Dedifferentiated amniotic fluid mesenchymal stem cell (primary cell): ENCODE data around the gene TOR1AIP1.
"Not testable (repeated sequence)": the region's sequence is repeated elsewhere in the genome, so short reads cannot be mapped to it uniquely, and the experiment has no call there.

ENCODE experiments used
- DNase-seq: peaks from one replicate; pipeline ENCODE4 v3.0.0-alpha.2; 2016; ENCODE audit errors: extremely low spot score

TOR1AIP1 gene

GRCh38 chr1:179882253-179883039 is at the start of gene TOR1AIP1:
TSS of gene TOR1AIP1 (plus strand) at chr1:179882285. CDS start at chr1:179882503, 218 bp downstream.
- DNase-seq, result peak; percentile 97

GRCh38 chr1:179836686-179837445 is 45.2 kb upstream of the TOR1AIP1 start:
- not testable (repeated sequence) for DNase-seq

GRCh38 chr1:179840107-179840506 is 42.0 kb upstream of the TOR1AIP1 start:
- no peak for DNase-seq

- DNase-seq, result no peak
These were observed 33.9 kb upstream of the TOR1AIP1 start for GRCh38 chr1:179848233-179848632.

GRCh38 chr1:179853102-179853501 is 29.0 kb upstream of the TOR1AIP1 start:
- DNase-seq, result no peak

- not testable (repeated sequence) for DNase-seq
These were observed 26.3 kb upstream of the TOR1AIP1 start for GRCh38 chr1:179855831-179856230.

- DNase-seq, result no peak
These were observed 25.8 kb upstream of the TOR1AIP1 start for GRCh38 chr1:179856296-179856695.

GRCh38 chr1:179857009-179857408 is 25.1 kb upstream of the TOR1AIP1 start:
- DNase-seq, result no peak

GRCh38 chr1:179860652-179861051 is 21.4 kb upstream of the TOR1AIP1 start:
- no peak for DNase-seq

GRCh38 chr1:179865377-179865776 is 16.7 kb upstream of the TOR1AIP1 start:
- no peak for DNase-seq

- no peak for DNase-seq
These were observed 15.5 kb upstream of the TOR1AIP1 start for GRCh38 chr1:179866616-179867015.

- no peak for DNase-seq
These were observed 14.4 kb upstream of the TOR1AIP1 start for GRCh38 chr1:179867493-179868330.

GRCh38 chr1:179870870-179871269 is 11.2 kb upstream of the TOR1AIP1 start:
- no peak for DNase-seq

GRCh38 chr1:179871940-179872339 is 10.1 kb upstream of the TOR1AIP1 start:
- DNase-seq, result no peak

GRCh38 chr1:179872558-179872957 is 9.5 kb upstream of the TOR1AIP1 start:
- no peak for DNase-seq

- DNase-seq, result no peak
These were observed 8.6 kb upstream of the TOR1AIP1 start for GRCh38 chr1:179873438-179873851.

GRCh38 chr1:179875596-179876299 is 6.3 kb upstream of the TOR1AIP1 start:
- no peak for DNase-seq

GRCh38 chr1:179876300-179876715 is 5.8 kb upstream of the TOR1AIP1 start:
- DNase-seq, result no peak

GRCh38 chr1:179877586-179878265 is 4.4 kb upstream of the TOR1AIP1 start, which contains the start of gene TOR1AIP2:
TSS of gene TOR1AIP2 (minus strand) at chr1:179877803. CDS start at chr1:179852665, 25,138 bp downstream.
- DNase-seq, result peak; percentile 74

- no peak for DNase-seq
These were observed 2.3 kb upstream of the TOR1AIP1 start for GRCh38 chr1:179879797-179880196.
